GM12865 (cell line): ENCODE results near the gene SEMA7A.
A peak's percentile ranks its signal among the peaks of the same experiment; 100 is the strongest.

Source experiments
- DNase-seq: peaks from one replicate; pipeline ENCODE4 v3.0.0; 2010; ENCODE audit warnings: low read depth
- H3K4me3 ChIP-seq: 2 replicates; pipeline ENCODE4 v1.5.1; 2011; ENCODE audit warnings: mild to moderate bottlenecking, low read depth, low read length, control low read depth
- TF ChIP-seq, protein P1 (sequence below): IDR thresholded peaks from 2 replicates; pipeline ENCODE4 v1.5.1; 2011; ENCODE audit warnings: low read length, control low read depth, low read depth, inconsistent platforms; ENCODE audit not compliant: insufficient read depth; ENCODE audit errors: missing control alignments

Gene SEMA7A

DNA sequence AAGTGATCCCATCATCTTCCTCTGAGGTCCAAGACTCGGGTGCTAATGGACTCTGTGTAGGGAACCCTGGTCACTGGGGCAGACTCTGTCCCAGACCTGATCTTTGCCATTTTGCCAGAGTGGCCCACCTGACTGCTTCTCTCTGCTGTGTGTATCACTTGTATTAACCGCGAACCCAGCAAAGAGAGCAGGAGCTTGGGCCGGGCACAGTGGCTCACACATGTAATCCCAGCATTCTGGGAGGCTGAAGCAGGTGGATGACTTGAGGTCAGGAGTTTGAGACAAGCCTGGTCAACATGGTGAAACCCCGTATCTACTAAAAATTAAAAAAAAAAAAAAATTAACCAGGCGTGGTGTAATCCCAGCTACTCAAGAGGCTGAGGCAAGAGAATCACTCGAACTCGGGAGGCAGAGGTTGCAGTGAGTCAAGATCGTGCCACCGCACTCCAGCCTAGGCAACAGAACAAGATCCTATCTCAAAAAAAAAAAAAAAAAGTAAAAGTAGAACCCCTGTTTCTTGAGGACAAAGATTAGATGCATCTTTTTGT lies 33.4 kb downstream of the SEMA7A start:
- peak overlapping the region; percentile 76 for H3K4me3 ChIP-seq
- TF ChIP-seq, protein P1, sequence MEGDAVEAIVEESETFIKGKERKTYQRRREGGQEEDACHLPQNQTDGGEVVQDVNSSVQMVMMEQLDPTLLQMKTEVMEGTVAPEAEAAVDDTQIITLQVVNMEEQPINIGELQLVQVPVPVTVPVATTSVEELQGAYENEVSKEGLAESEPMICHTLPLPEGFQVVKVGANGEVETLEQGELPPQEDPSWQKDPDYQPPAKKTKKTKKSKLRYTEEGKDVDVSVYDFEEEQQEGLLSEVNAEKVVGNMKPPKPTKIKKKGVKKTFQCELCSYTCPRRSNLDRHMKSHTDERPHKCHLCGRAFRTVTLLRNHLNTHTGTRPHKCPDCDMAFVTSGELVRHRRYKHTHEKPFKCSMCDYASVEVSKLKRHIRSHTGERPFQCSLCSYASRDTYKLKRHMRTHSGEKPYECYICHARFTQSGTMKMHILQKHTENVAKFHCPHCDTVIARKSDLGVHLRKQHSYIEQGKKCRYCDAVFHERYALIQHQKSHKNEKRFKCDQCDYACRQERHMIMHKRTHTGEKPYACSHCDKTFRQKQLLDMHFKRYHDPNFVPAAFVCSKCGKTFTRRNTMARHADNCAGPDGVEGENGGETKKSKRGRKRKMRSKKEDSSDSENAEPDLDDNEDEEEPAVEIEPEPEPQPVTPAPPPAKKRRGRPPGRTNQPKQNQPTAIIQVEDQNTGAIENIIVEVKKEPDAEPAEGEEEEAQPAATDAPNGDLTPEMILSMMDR = no peak
- no peak for DNase-seq

- DNase-seq = peak; percentile 89
- peak overlapping the region; percentile 76 for H3K4me3 ChIP-seq
- TF ChIP-seq, protein P1 = no peak
Measured at GRCh38 chr15:74399511-74400312, 34.0 kb downstream of the SEMA7A start.

DNA sequence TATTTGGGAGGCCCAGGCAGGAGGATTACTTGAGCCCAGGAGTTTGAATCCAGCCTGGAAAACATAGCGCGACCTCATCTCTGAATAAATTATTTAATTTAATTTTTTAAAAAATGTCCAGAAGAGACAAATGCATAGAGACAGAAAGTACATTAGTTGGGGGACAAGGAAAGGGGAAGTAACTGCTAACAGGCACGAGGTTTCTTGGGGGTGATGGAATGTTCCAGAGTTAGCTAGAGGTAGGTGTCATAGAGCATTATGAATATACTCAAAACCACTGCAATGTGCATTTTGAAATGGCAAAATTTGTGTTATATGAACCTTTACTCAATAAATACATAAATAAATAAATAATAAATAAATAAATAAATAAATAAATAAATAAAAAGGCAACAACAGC lies 34.7 kb downstream of the SEMA7A start:
- peak; percentile 59 for DNase-seq
- TF ChIP-seq, protein P1 = no peak
- H3K4me3 ChIP-seq = peak overlapping the region; percentile 76

GRCh38 chr15:74398183-74398582 lies 35.6 kb downstream of the SEMA7A start:
- TF ChIP-seq, protein P1 = no peak
- H3K4me3 ChIP-seq = peak overlapping the region; percentile 76
- peak; percentile 57 for DNase-seq

DNA sequence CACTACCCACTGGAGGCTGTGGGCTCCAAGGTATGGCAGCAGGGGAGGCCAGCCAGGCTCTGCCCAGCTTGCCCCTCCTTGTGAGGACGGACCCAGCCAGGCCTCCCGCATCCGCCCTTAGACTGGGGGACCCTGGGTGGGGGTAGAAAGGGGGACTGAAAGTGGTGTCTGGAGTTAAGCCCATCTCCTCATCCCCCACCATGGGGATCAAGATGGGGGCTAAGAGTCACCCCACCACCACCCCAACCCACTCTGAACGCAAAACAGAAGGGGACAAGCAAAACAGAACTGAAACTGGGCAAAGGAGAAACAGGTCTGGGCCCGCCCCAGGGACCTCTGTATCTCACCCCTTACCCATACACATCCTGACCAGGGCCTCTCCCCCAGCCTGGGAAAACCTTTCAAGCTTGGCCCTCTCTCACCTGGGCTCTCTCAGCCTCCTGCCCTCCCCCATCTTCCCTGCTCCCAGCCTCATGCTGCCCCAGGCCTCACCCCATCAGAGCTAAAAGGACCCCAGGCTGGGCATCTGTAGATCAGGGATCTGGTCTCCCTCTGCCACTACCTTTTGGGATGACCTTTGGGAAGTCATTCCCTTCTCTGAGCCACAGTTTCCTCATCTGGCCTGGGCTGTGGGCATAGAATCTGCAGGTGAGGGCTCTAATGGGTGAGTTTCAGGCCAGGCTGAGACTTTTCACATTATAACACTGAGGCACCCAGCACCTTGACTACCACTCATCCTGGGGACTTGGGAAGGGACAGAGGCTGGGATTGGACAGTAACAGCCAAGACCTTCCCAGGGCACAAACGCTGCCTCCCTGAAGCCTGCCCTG lies 36.3 kb downstream of the SEMA7A start:
- TF ChIP-seq, protein P1 = no peak
- H3K4me3 ChIP-seq = peak overlapping the region; percentile 76
- peak; percentile 90 for DNase-seq

GRCh38 chr15:74396445-74397238 lies 37.1 kb downstream of the SEMA7A start:
- H3K4me3 ChIP-seq = peak overlapping the region; percentile 76
- TF ChIP-seq, protein P1 = no peak
- peak; percentile 93 for DNase-seq
